GM23338 (cell line): ENCODE measurements around the gene DAPK2. TPM values are rescaled to one million over a fixed set of nuclear protein-coding genes. Genes with fewer than 3 reads are reported as not detected.

Experiments
- ATAC-seq: fragments of 200-7000 bp; cut with Tn5 transposase; 3 replicates; pipeline ENCODE4 v1.9.1; 2020
- DNase-seq: peaks from one replicate; pipeline ENCODE4 v3.0.0-alpha.2; 2015; ENCODE audit warnings: low spot score
- H2AFZ ChIP-seq: fragments of 200-600 bp; sonication (generic); 2 replicates; pipeline ENCODE4 v1.8.0; 2016; ENCODE audit warnings: antibody characterized with exemption, mild to moderate bottlenecking, moderate library complexity
- H3F3A ChIP-seq: fragments of 200-600 bp; sonication (generic); replicated peaks from 2 replicates; pipeline ENCODE4 v1.8.0; 2017; ENCODE audit warnings: antibody characterized with exemption, mixed run types, low read depth
- H3K27ac ChIP-seq: fragments of 200-600 bp; sonication (generic); 2 replicates; pipeline ENCODE4 v1.6.1; 2016; ENCODE audit warnings: low read depth
- H3K27me3 ChIP-seq: fragments of 200-600 bp; sonication (generic); 2 replicates; pipeline ENCODE4 v1.8.0; 2016; ENCODE audit warnings: mild to moderate bottlenecking, mixed run types, moderate library complexity; ENCODE audit not compliant: insufficient read depth
- H3K36me3 ChIP-seq: fragments of 200-600 bp; sonication (generic); 2 replicates; pipeline ENCODE4 v1.8.0; 2016; ENCODE audit warnings: mild to moderate bottlenecking; ENCODE audit not compliant: insufficient read depth
- H3K4me1 ChIP-seq: fragments of 200-600 bp; sonication (generic); 2 replicates; pipeline ENCODE4 v1.8.0; 2016; ENCODE audit warnings: mild to moderate bottlenecking, moderate library complexity; ENCODE audit not compliant: insufficient read depth
- H3K4me2 ChIP-seq: fragments of 200-600 bp; sonication (generic); 2 replicates; pipeline ENCODE4 v1.7.1; 2017; ENCODE audit warnings: mixed run types
- H3K4me3 ChIP-seq: fragments of 200-600 bp; sonication (generic); 2 replicates; pipeline ENCODE4 v1.6.1; 2016; ENCODE audit warnings: mixed run types
- H3K79me2 ChIP-seq: fragments of 200-600 bp; sonication (generic); replicated peaks from 2 replicates; pipeline ENCODE4 v1.8.0; 2017; ENCODE audit warnings: mild to moderate bottlenecking; ENCODE audit not compliant: insufficient read depth
- H3K9me2 ChIP-seq: fragments of 200-600 bp; sonication (generic); 2 replicates; pipeline ENCODE4 v1.8.0; 2017; ENCODE audit not compliant: insufficient read depth
- H4K20me1 ChIP-seq: fragments of 200-600 bp; sonication (generic); replicated peaks from 2 replicates; pipeline ENCODE4 v1.8.0; 2017; ENCODE audit warnings: mild to moderate bottlenecking; ENCODE audit not compliant: insufficient read depth
- H3K27ac Mint-ChIP-seq: 2 replicates; pipeline ENCODE4 v1.8.0; 2020; ENCODE audit warnings: inconsistent platforms, mild to moderate bottlenecking, moderate library complexity, mixed read lengths
- H3K27me3 Mint-ChIP-seq: 3 replicates; pipeline ENCODE4 v1.8.0; 2022; ENCODE audit warnings: low read depth, mild to moderate bottlenecking, moderate library complexity, mixed read lengths, inconsistent platforms; ENCODE audit not compliant: insufficient read depth, poor library complexity
- H3K36me3 Mint-ChIP-seq: 3 replicates; pipeline ENCODE4 v1.8.0; 2021; ENCODE audit warnings: low read depth, mild to moderate bottlenecking, inconsistent platforms, moderate library complexity, mixed read lengths
- H3K4me1 Mint-ChIP-seq: 3 replicates; pipeline ENCODE4 v1.8.0; 2020; ENCODE audit warnings: mild to moderate bottlenecking, inconsistent platforms, mixed read lengths
- H3K4me3 Mint-ChIP-seq: 3 replicates; pipeline ENCODE4 v1.8.0; 2021; ENCODE audit warnings: moderate library complexity, mild to moderate bottlenecking, inconsistent platforms, mixed read lengths
- H3K9me3 Mint-ChIP-seq: 3 replicates; pipeline ENCODE4 v1.8.0; 2020; ENCODE audit warnings: moderate library complexity, mild to moderate bottlenecking, inconsistent platforms, mixed read lengths
- EZH2 ChIP-seq: fragments of 200-600 bp; sonication (generic); IDR thresholded peaks from one replicate; pipeline ENCODE4 v1.8.0; 2017; ENCODE audit warnings: antibody characterized with exemption, mild to moderate bottlenecking, low read depth; ENCODE audit not compliant: unreplicated experiment
- EZH2phosphoT487 ChIP-seq: fragments of 200-600 bp; sonication (generic); IDR thresholded peaks from one replicate; pipeline ENCODE4 v1.8.1; 2018; ENCODE audit warnings: antibody characterized with exemption; ENCODE audit not compliant: unreplicated experiment
- JUNB ChIP-seq: IDR thresholded peaks from one replicate; pipeline ENCODE4 v1.6.1; 2016; ENCODE audit warnings: antibody characterized with exemption; ENCODE audit not compliant: unreplicated experiment
- NANOG ChIP-seq: IDR thresholded peaks from 2 replicates; pipeline ENCODE4 v1.6.1; 2016; ENCODE audit warnings: antibody characterized with exemption, borderline replicate concordance
- POLR2AphosphoS5 ChIP-seq: IDR thresholded peaks from 2 replicates; pipeline ENCODE4 v1.6.1; 2016; ENCODE audit warnings: antibody characterized with exemption, low read depth
- STAT1 ChIP-seq: IDR thresholded peaks from one replicate; pipeline ENCODE4 v1.6.1; 2016; ENCODE audit warnings: antibody characterized with exemption; ENCODE audit not compliant: unreplicated experiment
- ZNF114 ChIP-seq: fragments of 250-450 bp; sonication (Bioruptor Pico); IDR thresholded peaks from 2 replicates; pipeline ENCODE4 v1.5.0; 2020; ENCODE audit warnings: mild to moderate bottlenecking, moderate library complexity
- ZNF331 ChIP-seq: fragments of 250-450 bp; sonication (Bioruptor Pico); IDR thresholded peaks from 2 replicates; pipeline ENCODE4 v1.5.0; 2020; ENCODE audit warnings: low read depth, mild to moderate bottlenecking, moderate library complexity
- polyA plus RNA-seq: library from polyadenylated mRNA; unstranded; fragments of >200 nt; fragmentation: Nextera tagmentation; extraction: Ambion mirVana; gene quantifications from 2 replicates; pipeline ENCODE4 v1.2.1, GENCODE V29; 2016
- total RNA-seq: library from RNA; depleted of rRNA; stranded (reverse); fragments of >200 nt; shearing (Covaris generic); gene quantifications from 2 replicates; pipeline ENCODE4 v1.2.3, GENCODE V29; 2014
- TF ChIP-seq, protein P1 (sequence below), 2 experiments: fragments of 200-600 bp in 1 of 2; sonication (generic) in 1 of 2; conservative IDR thresholded peaks; 2 replicates each; pipeline versions ENCODE4 v1.5.1 to v1.6.1; 2016 to 2017; ENCODE audit warnings: antibody characterized with exemption in 2 of 2, low read depth in 2 of 2, mild to moderate bottlenecking in 2 of 2, moderate library complexity in 1 of 2
- TF ChIP-seq, protein P2 (sequence below): fragments of 250-450 bp; sonication (Bioruptor Pico); IDR thresholded peaks from 2 replicates; pipeline ENCODE4 v1.5.0; 2020; ENCODE audit warnings: mild to moderate bottlenecking, moderate library complexity
- TF ChIP-seq, protein P3 (sequence below): IDR thresholded peaks from 2 replicates; pipeline ENCODE4 v1.6.1; 2016; ENCODE audit warnings: antibody characterized with exemption

DAPK2 gene
- total and polyA plus RNA-seq, 2 experiments from 2014 or later: 1.6 to 3.1 TPM

DNA sequence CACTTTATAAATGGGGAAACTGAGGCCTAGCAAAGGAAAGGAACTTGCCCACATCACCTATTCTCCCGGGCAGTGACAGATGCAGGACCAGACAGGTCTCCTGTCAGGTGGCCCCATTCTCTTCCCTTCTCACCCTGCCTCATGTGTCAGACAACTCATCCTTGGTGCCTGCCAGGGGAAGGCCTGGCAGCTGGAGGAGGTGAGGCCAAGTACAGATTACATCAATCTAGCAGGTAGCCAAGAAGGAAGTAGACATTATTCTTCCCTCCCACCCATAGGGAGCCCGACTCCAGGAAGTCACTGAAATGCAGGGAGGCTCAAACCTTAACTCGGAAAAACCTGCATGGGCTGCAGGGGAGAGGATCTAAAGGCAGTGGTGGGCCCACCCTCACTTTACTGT, 39.6 kb downstream of the DAPK2 start:
- no peak overlapping the region for H3K27ac Mint-ChIP-seq

GRCh38 chr15:64004587-64004986, 41.7 kb downstream of the DAPK2 start:
- no peaks in the 10 kb centered on the region for H3K36me3 Mint-ChIP-seq
- TF ChIP-seq POLR2AphosphoS5 (no peak), JUNB (no peak), ZNF114 (CRISPR knock-in tag) (no peak), EZH2phosphoT487 (no peak), STAT1 (no peak), NANOG (no peak), ZNF331 (no peak)
- TF ChIP-seq, protein P1, sequence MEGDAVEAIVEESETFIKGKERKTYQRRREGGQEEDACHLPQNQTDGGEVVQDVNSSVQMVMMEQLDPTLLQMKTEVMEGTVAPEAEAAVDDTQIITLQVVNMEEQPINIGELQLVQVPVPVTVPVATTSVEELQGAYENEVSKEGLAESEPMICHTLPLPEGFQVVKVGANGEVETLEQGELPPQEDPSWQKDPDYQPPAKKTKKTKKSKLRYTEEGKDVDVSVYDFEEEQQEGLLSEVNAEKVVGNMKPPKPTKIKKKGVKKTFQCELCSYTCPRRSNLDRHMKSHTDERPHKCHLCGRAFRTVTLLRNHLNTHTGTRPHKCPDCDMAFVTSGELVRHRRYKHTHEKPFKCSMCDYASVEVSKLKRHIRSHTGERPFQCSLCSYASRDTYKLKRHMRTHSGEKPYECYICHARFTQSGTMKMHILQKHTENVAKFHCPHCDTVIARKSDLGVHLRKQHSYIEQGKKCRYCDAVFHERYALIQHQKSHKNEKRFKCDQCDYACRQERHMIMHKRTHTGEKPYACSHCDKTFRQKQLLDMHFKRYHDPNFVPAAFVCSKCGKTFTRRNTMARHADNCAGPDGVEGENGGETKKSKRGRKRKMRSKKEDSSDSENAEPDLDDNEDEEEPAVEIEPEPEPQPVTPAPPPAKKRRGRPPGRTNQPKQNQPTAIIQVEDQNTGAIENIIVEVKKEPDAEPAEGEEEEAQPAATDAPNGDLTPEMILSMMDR (conservative IDR thresholded peaks at IDR 0.05; ENCODE audit: low read depth in 2 of 2): no peak
- TF ChIP-seq, protein P2, sequence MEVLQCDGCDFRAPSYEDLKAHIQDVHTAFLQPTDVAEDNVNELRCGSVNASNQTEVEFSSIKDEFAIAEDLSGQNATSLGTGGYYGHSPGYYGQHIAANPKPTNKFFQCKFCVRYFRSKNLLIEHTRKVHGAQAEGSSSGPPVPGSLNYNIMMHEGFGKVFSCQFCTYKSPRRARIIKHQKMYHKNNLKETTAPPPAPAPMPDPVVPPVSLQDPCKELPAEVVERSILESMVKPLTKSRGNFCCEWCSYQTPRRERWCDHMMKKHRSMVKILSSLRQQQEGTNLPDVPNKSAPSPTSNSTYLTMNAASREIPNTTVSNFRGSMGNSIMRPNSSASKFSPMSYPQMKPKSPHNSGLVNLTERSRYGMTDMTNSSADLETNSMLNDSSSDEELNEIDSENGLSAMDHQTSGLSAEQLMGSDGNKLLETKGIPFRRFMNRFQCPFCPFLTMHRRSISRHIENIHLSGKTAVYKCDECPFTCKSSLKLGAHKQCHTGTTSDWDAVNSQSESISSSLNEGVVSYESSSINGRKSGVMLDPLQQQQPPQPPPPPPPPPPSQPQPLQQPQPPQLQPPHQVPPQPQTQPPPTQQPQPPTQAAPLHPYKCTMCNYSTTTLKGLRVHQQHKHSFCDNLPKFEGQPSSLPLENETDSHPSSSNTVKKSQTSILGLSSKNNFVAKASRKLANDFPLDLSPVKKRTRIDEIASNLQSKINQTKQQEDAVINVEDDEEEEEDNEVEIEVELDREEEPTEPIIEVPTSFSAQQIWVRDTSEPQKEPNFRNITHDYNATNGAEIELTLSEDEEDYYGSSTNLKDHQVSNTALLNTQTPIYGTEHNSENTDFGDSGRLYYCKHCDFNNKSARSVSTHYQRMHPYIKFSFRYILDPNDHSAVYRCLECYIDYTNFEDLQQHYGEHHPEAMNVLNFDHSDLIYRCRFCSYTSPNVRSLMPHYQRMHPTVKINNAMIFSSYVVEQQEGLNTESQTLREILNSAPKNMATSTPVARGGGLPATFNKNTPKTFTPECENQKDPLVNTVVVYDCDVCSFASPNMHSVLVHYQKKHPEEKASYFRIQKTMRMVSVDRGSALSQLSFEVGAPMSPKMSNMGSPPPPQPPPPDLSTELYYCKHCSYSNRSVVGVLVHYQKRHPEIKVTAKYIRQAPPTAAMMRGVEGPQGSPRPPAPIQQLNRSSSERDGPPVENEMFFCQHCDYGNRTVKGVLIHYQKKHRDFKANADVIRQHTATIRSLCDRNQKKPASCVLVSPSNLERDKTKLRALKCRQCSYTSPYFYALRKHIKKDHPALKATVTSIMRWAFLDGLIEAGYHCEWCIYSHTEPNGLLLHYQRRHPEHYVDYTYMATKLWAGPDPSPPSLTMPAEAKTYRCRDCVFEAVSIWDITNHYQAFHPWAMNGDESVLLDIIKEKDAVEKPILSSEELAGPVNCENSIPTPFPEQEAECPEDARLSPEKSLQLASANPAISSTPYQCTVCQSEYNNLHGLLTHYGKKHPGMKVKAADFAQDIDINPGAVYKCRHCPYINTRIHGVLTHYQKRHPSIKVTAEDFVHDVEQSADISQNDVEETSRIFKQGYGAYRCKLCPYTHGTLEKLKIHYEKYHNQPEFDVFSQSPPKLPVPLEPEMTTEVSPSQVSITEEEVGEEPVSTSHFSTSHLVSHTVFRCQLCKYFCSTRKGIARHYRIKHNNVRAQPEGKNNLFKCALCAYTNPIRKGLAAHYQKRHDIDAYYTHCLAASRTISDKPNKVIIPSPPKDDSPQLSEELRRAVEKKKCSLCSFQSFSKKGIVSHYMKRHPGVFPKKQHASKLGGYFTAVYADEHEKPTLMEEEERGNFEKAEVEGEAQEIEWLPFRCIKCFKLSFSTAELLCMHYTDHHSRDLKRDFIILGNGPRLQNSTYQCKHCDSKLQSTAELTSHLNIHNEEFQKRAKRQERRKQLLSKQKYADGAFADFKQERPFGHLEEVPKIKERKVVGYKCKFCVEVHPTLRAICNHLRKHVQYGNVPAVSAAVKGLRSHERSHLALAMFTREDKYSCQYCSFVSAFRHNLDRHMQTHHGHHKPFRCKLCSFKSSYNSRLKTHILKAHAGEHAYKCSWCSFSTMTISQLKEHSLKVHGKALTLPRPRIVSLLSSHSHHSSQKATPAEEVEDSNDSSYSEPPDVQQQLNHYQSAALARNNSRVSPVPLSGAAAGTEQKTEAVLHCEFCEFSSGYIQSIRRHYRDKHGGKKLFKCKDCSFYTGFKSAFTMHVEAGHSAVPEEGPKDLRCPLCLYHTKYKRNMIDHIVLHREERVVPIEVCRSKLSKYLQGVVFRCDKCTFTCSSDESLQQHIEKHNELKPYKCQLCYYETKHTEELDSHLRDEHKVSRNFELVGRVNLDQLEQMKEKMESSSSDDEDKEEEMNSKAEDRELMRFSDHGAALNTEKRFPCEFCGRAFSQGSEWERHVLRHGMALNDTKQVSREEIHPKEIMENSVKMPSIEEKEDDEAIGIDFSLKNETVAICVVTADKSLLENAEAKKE (CRISPR knock-in tag): no peak
- TF ChIP-seq, protein P3, sequence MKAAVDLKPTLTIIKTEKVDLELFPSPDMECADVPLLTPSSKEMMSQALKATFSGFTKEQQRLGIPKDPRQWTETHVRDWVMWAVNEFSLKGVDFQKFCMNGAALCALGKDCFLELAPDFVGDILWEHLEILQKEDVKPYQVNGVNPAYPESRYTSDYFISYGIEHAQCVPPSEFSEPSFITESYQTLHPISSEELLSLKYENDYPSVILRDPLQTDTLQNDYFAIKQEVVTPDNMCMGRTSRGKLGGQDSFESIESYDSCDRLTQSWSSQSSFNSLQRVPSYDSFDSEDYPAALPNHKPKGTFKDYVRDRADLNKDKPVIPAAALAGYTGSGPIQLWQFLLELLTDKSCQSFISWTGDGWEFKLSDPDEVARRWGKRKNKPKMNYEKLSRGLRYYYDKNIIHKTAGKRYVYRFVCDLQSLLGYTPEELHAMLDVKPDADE: no peak

More for the DNA sequence above, 39.6 kb downstream of the DAPK2 start:
- no peak overlapping the region for H2AFZ ChIP-seq
- Mint-ChIP-seq H3K4me3 (no peak overlapping the region), H3K36me3 (no peaks in the 10 kb centered on the region), H3K4me1 (peaks cover 17% of the 10 kb centered on the region), H3K9me3 (no peaks in the 10 kb centered on the region), H3K27me3 (no peaks in the 10 kb centered on the region)
- H3K9me2 ChIP-seq: no peaks in the 10 kb centered on the region
- H3K27me3 ChIP-seq: no peaks in the 10 kb centered on the region
- H3K4me2 ChIP-seq: no peak overlapping the region
- TF ChIP-seq EZH2: no peak
- no peak for TF ChIP-seq NANOG
- no peak overlapping the region for H3K4me3 ChIP-seq
- no peak for ATAC-seq
- no peaks in the 10 kb centered on the region for H4K20me1 ChIP-seq
- DNase-seq: no peak
- H3K79me2 ChIP-seq: no peaks in the 10 kb centered on the region
- H3K36me3 ChIP-seq: no peaks in the 10 kb centered on the region
- no peak overlapping the region for H3K27ac ChIP-seq
- H3F3A ChIP-seq: no peaks in the 10 kb centered on the region
- no peaks in the 10 kb centered on the region for H3K4me1 ChIP-seq

More at GRCh38 chr15:64004587-64004986, 41.7 kb downstream of the DAPK2 start:
- DNase-seq (no peak), ATAC-seq (peak; percentile 36; the same call in 2 of the 3 replicates)
- H3K27me3 ChIP-seq: no peaks in the 10 kb centered on the region
- no peaks in the 10 kb centered on the region for H3K9me3 Mint-ChIP-seq
- H3K4me1 ChIP-seq: no peaks in the 10 kb centered on the region
- peaks cover 7% of the 10 kb centered on the region for H3K4me1 Mint-ChIP-seq
- no peak overlapping the region for H3K4me3 ChIP-seq
- no peaks in the 10 kb centered on the region for H3K79me2 ChIP-seq
- no peak overlapping the region for H3K27ac Mint-ChIP-seq
- H3F3A ChIP-seq: no peaks in the 10 kb centered on the region
- no peaks in the 10 kb centered on the region for H4K20me1 ChIP-seq
- H3K4me3 Mint-ChIP-seq: no peak overlapping the region
- peaks cover 3% of the 10 kb centered on the region for H3K27me3 Mint-ChIP-seq
- H3K9me2 ChIP-seq: 0 out of 2 replicates have a peak, but pooled peaks cover 4% of the 10 kb centered on the region
- H3K4me2 ChIP-seq: no peak overlapping the region
- no peaks in the 10 kb centered on the region for H3K36me3 ChIP-seq
- H2AFZ ChIP-seq: no peak overlapping the region
- H3K27ac ChIP-seq: no peak overlapping the region
